Midbrain (tissue), 1 donor: Measurements from ENCODE around the gene SCN1A.
"Not testable (repeated sequence)": the region's sequence is repeated elsewhere in the genome, so short reads cannot be mapped to it uniquely, and the experiment has no call there.

ENCODE experiments used
- DNase-seq: peaks from one replicate; lab custom pipeline; 2025; lab: John Stamatoyannopoulos, UW

SCN1A gene

GRCh38 chr2:165972161-165972560 lies 155.7 kb downstream of the SCN1A start:
- DNase-seq: not testable (repeated sequence)

GRCh38 chr2:165970663-165971062 lies 157.2 kb downstream of the SCN1A start:
- DNase-seq: no peak

GRCh38 chr2:165969227-165969626 lies 158.6 kb downstream of the SCN1A start:
- DNase-seq: no peak

GRCh38 chr2:165967746-165968145 lies 160.1 kb downstream of the SCN1A start:
- DNase-seq: no peak

GRCh38 chr2:165961818-165962217 lies 166.0 kb downstream of the SCN1A start:
- DNase-seq: no peak

- DNase-seq: no peak
Measured at GRCh38 chr2:165959371-165959770, 168.4 kb downstream of the SCN1A start.

- no peak for DNase-seq
Measured at GRCh38 chr2:165958313-165958960, 169.4 kb downstream of the SCN1A start.

- DNase-seq: no peak
Measured at GRCh38 chr2:165957030-165957675, 170.7 kb downstream of the SCN1A start.

- peak; percentile 97 for DNase-seq
Measured at GRCh38 chr2:165953655-165954606, 173.9 kb downstream of the SCN1A start, which contains the start of gene TTC21B. TSS of gene TTC21B (minus strand) at chr2:165953776. CDS start at chr2:165953705, 71 bp downstream.

- DNase-seq: no peak
Measured at GRCh38 chr2:165953306-165953654, 174.5 kb downstream of the SCN1A start.

GRCh38 chr2:165952741-165953211 lies 175.0 kb downstream of the SCN1A start:
- no peak for DNase-seq

GRCh38 chr2:165952085-165952484 lies 175.7 kb downstream of the SCN1A start:
- DNase-seq: no peak

- DNase-seq: no peak
Measured at GRCh38 chr2:165950438-165950837, 177.4 kb downstream of the SCN1A start.

GRCh38 chr2:165941827-165942226 lies 186.0 kb downstream of the SCN1A start:
- no peak for DNase-seq

GRCh38 chr2:165938237-165938636 lies 189.6 kb downstream of the SCN1A start:
- no peak for DNase-seq
